Upper lobe of left lung (tissue), 4 donors: Measurements from ENCODE around the gene DPYSL3.

ENCODE experiments used
- CTCF ChIP-seq, 6 experiments: fragments of 450-650 bp in 4 of 6; fragments of 200-600 bp in 2 of 6; sonication (generic) in 2 of 6; IDR thresholded peaks; one replicate each; pipeline ENCODE4 v1.5.1; 2016 to 2019; ENCODE audit warnings: antibody characterized with exemption in 6 of 6
- EP300 ChIP-seq, 4 donors: sonication (generic); formaldehyde crosslinking; IDR thresholded peaks; one replicate each; pipeline ENCODE4 v1.5.1; 2017; ENCODE audit warnings: antibody characterized with exemption in 4 of 4, control low read depth in 2 of 4
- POLR2A ChIP-seq, 4 donors: fragments of 450-650 bp; IDR thresholded peaks; one replicate each; pipeline ENCODE4 v1.5.1; 2016 to 2017; ENCODE audit warnings: antibody characterized with exemption in 4 of 4, mild to moderate bottlenecking in 2 of 4
- POLR2AphosphoS5 ChIP-seq, 2 donors: sonication (generic); formaldehyde crosslinking; IDR thresholded peaks; one replicate each; pipeline ENCODE4 v1.5.1; 2017; ENCODE audit warnings: antibody characterized with exemption in 2 of 2

GRCh38 chr5:147455822-147456450 lies 53.9 kb downstream of the DPYSL3 start:
- TF ChIP-seq POLR2A (IDR thresholded peaks at IDR 0.05), result no peak
- no peak for TF ChIP-seq EP300 (IDR thresholded peaks at IDR 0.05)
- TF ChIP-seq CTCF (IDR thresholded peaks at IDR 0.05), result no peak
- no peak for TF ChIP-seq POLR2AphosphoS5 (IDR thresholded peaks at IDR 0.05)
